WTC11 (cell line): ENCODE measurements around the gene HS3ST4. TPM values are rescaled to one million over a fixed set of nuclear protein-coding genes. Genes with fewer than 3 reads are reported as not detected.

Source experiments
- ATAC-seq: fragments of 200-7000 bp; cut with Tn5 transposase; 2 replicates; pipeline ENCODE4 v1.10.0; 2021; ENCODE audit warnings: mild to moderate bottlenecking, moderate library complexity
- CTCF ChIA-PET: fragments of 300-600 bp; sonication (Branson Sonifier 250); formaldehyde crosslinking; loops from one replicate; lab custom pipeline; 2021; ENCODE audit warnings: antibody characterized with exemption; lab: Charles Lee
- POLR2A ChIA-PET: fragments of 350-600 bp; sonication (Branson Sonifier 250); formaldehyde crosslinking; loops from one replicate; lab custom pipeline; 2021; ENCODE audit warnings: antibody characterized with exemption; lab: Charles Lee
- DNase-seq: peaks from one replicate; pipeline ENCODE4 v3.0.0; 2021; ENCODE audit warnings: low spot score
- H3K27ac Mint-ChIP-seq: 2 replicates; pipeline ENCODE4 v1.8.0; 2021; ENCODE audit warnings: mixed read lengths
- H3K27me3 Mint-ChIP-seq: 2 replicates; pipeline ENCODE4 v1.8.0; 2021; ENCODE audit warnings: low read depth, mild to moderate bottlenecking, moderate library complexity, mixed read lengths
- H3K36me3 Mint-ChIP-seq: 2 replicates; pipeline ENCODE4 v1.8.0; 2021; ENCODE audit warnings: mixed read lengths
- H3K4me1 Mint-ChIP-seq: 2 replicates; pipeline ENCODE4 v1.8.0; 2022; ENCODE audit warnings: mixed read lengths
- H3K4me3 Mint-ChIP-seq: 2 replicates; pipeline ENCODE4 v1.8.0; 2021; ENCODE audit warnings: mild to moderate bottlenecking, moderate library complexity, mixed read lengths
- H3K9me3 Mint-ChIP-seq: 2 replicates; pipeline ENCODE4 v1.8.0; 2021; ENCODE audit warnings: mixed read lengths
- EMX1 ChIP-seq: fragments of 250-450 bp; sonication (Bioruptor Pico); IDR thresholded peaks from 2 replicates; pipeline ENCODE4 v1.8.0; 2021; ENCODE audit warnings: mild to moderate bottlenecking
- ETV6 ChIP-seq: sonication (generic); formaldehyde crosslinking; IDR thresholded peaks from 2 replicates; pipeline ENCODE4 v1.8.1; 2022; ENCODE audit warnings: mild to moderate bottlenecking, missing genetic modification reagents
- FOXJ3 ChIP-seq: sonication (generic); formaldehyde crosslinking; IDR thresholded peaks from 2 replicates; pipeline ENCODE4 v1.9.0; 2021; ENCODE audit warnings: missing genetic modification reagents, mild to moderate bottlenecking, borderline replicate concordance
- GTF2I ChIP-seq: fragments of 250-450 bp; sonication (Bioruptor Pico); conservative IDR thresholded peaks from 2 replicates; pipeline ENCODE4 v1.4.0; 2021; ENCODE audit warnings: mild to moderate bottlenecking
- JUN ChIP-seq: sonication (generic); formaldehyde crosslinking; IDR thresholded peaks from 2 replicates; pipeline ENCODE4 v1.8.0; 2023; ENCODE audit warnings: mild to moderate bottlenecking, missing genetic modification reagents
- MYBL2 ChIP-seq: sonication (generic); formaldehyde crosslinking; IDR thresholded peaks from 2 replicates; pipeline ENCODE4 v1.8.1; 2023; ENCODE audit warnings: mild to moderate bottlenecking, moderate library complexity, missing genetic modification reagents
- NR3C1 ChIP-seq: sonication (generic); formaldehyde crosslinking; conservative IDR thresholded peaks from 2 replicates; pipeline ENCODE4 v1.8.1; 2023; ENCODE audit warnings: low read depth, mild to moderate bottlenecking, missing genetic modification reagents
- OVOL2 ChIP-seq: fragments of 250-450 bp; sonication (Bioruptor Pico); IDR thresholded peaks from 2 replicates; pipeline ENCODE4 v1.9.0; 2021; ENCODE audit warnings: mild to moderate bottlenecking, borderline replicate concordance
- PRRX2 ChIP-seq: fragments of 250-450 bp; sonication (Bioruptor Pico); IDR thresholded peaks from 2 replicates; pipeline ENCODE4 v1.8.0; 2021; ENCODE audit warnings: mild to moderate bottlenecking
- SMAD4 ChIP-seq: sonication (generic); formaldehyde crosslinking; IDR thresholded peaks from 2 replicates; pipeline ENCODE4 v1.8.0; 2022; ENCODE audit warnings: mild to moderate bottlenecking, missing genetic modification reagents
- SOX15 ChIP-seq: fragments of 250-450 bp; sonication (Bioruptor Pico); IDR thresholded peaks from 2 replicates; pipeline ENCODE4 v1.9.0; 2021; ENCODE audit warnings: mild to moderate bottlenecking
- SP1 ChIP-seq: sonication (generic); formaldehyde crosslinking; conservative IDR thresholded peaks from 2 replicates; pipeline ENCODE4 v1.8.1; 2022; ENCODE audit warnings: missing genetic modification reagents
- ZNF121 ChIP-seq: sonication (generic); formaldehyde crosslinking; IDR thresholded peaks from 2 replicates; pipeline ENCODE4 v1.8.0; 2023; ENCODE audit warnings: missing genetic modification reagents
- ZNF232 ChIP-seq: sonication (generic); formaldehyde crosslinking; IDR thresholded peaks from 2 replicates; pipeline ENCODE4 v1.8.0; 2022; ENCODE audit warnings: mild to moderate bottlenecking, missing genetic modification reagents
- ZNF263 ChIP-seq: sonication (generic); formaldehyde crosslinking; IDR thresholded peaks from 2 replicates; pipeline ENCODE4 v1.8.1; 2022; ENCODE audit warnings: low read depth, mild to moderate bottlenecking, moderate library complexity, missing genetic modification reagents
- ZNF396 ChIP-seq: fragments of 250-450 bp; sonication (Bioruptor Pico); IDR thresholded peaks from 2 replicates; pipeline ENCODE4 v1.8.0; 2021; ENCODE audit warnings: mild to moderate bottlenecking, moderate library complexity, borderline replicate concordance
- ZNF671 ChIP-seq: fragments of 250-450 bp; sonication (Bioruptor Pico); IDR thresholded peaks from 2 replicates; pipeline ENCODE4 v1.8.0; 2021; ENCODE audit warnings: mild to moderate bottlenecking
- total RNA-seq: library from RNA; stranded (reverse); gene quantifications from 3 replicates; pipeline ENCODE4 v1.2.3, GENCODE V29; 2021
- TF ChIP-seq, protein P1 (sequence below): sonication (generic); formaldehyde crosslinking; IDR thresholded peaks from 2 replicates; pipeline ENCODE4 v1.8.1; 2023; ENCODE audit warnings: mild to moderate bottlenecking, missing genetic modification reagents
- TF ChIP-seq, protein P2 (sequence below): fragments of 250-450 bp; sonication (Bioruptor Pico); IDR thresholded peaks from 2 replicates; pipeline ENCODE4 v1.9.0; 2021; ENCODE audit warnings: moderate library complexity, mild to moderate bottlenecking, inconsistent platforms, borderline replicate concordance
- TF ChIP-seq, protein P3 (sequence below): sonication (generic); formaldehyde crosslinking; IDR thresholded peaks from 2 replicates; pipeline ENCODE4 v1.8.0; 2022; ENCODE audit warnings: missing genetic modification reagents
- TF ChIP-seq, protein P4 (sequence below): fragments of 250-450 bp; sonication (Bioruptor Pico); conservative IDR thresholded peaks from 2 replicates; pipeline ENCODE4 v1.9.0; 2021; ENCODE audit warnings: mild to moderate bottlenecking
- TF ChIP-seq, protein P5 (sequence below): fragments of 250-450 bp; sonication (Bioruptor Pico); IDR thresholded peaks from 2 replicates; pipeline ENCODE4 v1.9.0; 2021; ENCODE audit warnings: mild to moderate bottlenecking, borderline replicate concordance

The HS3ST4 gene
- total RNA-seq, 1 experiment from 2014 or later = 5.4 TPM

DNA sequence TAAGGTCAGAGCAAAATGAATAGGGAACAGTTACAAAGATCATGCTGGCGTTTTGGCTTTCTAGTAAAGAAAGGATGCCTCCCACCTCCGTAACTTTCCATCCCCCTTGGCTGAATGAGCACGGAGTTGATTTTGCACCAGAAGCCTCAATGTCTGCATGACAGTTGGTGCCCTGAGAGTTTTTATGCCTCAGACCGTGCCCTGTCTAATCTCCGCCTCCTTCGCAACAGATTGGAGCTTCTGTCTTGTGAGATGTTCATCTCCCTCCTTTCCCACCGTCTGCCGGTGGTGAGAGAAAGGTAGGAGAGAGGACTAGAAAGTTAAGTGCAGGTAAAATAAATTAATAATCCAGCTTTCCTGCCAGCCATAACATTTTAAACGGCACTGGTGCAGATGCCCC, 1.9 kb downstream of the HS3ST4 start:
- peaks cover 36% of the 10 kb centered on the region for H3K27me3 Mint-ChIP-seq
- no peak for ATAC-seq
- H3K4me3 Mint-ChIP-seq = peak overlapping the region; percentile 78
- TF ChIP-seq EMX1 = no peak
- no peak for TF ChIP-seq NR3C1 (CRISPR knock-in tag)
- no peak for TF ChIP-seq ZNF232 (CRISPR knock-in tag)
- TF ChIP-seq, protein P1, sequence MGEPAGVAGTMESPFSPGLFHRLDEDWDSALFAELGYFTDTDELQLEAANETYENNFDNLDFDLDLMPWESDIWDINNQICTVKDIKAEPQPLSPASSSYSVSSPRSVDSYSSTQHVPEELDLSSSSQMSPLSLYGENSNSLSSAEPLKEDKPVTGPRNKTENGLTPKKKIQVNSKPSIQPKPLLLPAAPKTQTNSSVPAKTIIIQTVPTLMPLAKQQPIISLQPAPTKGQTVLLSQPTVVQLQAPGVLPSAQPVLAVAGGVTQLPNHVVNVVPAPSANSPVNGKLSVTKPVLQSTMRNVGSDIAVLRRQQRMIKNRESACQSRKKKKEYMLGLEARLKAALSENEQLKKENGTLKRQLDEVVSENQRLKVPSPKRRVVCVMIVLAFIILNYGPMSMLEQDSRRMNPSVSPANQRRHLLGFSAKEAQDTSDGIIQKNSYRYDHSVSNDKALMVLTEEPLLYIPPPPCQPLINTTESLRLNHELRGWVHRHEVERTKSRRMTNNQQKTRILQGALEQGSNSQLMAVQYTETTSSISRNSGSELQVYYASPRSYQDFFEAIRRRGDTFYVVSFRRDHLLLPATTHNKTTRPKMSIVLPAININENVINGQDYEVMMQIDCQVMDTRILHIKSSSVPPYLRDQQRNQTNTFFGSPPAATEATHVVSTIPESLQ (CRISPR knock-in tag) = no peak
- no peak for TF ChIP-seq PRRX2 (CRISPR knock-in tag)
- TF ChIP-seq, protein P2, sequence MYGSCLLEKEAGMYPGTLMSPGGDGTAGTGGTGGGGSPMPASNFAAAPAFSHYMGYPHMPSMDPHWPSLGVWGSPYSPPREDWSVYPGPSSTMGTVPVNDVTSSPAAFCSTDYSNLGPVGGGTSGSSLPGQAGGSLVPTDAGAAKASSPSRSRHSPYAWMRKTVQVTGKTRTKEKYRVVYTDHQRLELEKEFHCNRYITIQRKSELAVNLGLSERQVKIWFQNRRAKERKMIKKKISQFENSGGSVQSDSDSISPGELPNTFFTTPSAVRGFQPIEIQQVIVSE (CRISPR knock-in tag) = no peak
- TF ChIP-seq ZNF671 (CRISPR knock-in tag) = no peak
- no peak for TF ChIP-seq GTF2I (CRISPR knock-in tag)
- TF ChIP-seq, all 79 proteins: peak for 0
- ChIA-PET CTCF (no interaction called here), POLR2A (no interaction called here)
- Mint-ChIP-seq H3K4me1 (peaks cover 37% of the 10 kb centered on the region), H3K27ac (no peak overlapping the region), H3K9me3 (no peaks in the 10 kb centered on the region), H3K36me3 (no peaks in the 10 kb centered on the region)
- no peak for DNase-seq

DNA sequence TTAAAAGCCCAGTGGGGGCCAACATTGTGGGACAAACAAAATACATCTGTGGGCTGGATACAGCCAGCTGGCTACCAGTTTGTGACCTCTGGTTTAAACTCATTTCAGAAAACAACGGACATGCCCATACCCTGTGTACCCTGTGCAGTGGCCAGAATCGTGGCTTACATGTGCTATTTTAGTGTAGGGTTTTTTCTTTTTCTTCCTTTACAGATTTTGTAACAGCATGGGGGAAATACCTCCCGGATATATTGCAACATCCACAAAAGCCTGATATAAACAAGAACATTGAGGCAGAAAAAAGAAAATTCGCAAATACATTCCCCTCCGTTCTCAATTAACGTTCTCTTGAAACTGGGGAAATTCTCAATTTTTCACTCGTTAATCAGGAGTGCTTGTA, 7.3 kb downstream of the HS3ST4 start:
- ChIA-PET CTCF (interaction anchor here (0.9 to 2.4 kb wide), 2 partner anchors 9 to 15 kb away, joined by 4 to 8 read pairs; no protein-coding TSS in a partner anchor), POLR2A (no interaction called here)
- DNase-seq = no peak
- H3K4me3 Mint-ChIP-seq = no peak overlapping the region
- H3K27me3 Mint-ChIP-seq = peaks cover 11% of the 10 kb centered on the region
- peaks cover 24% of the 10 kb centered on the region for H3K4me1 Mint-ChIP-seq
- no peak overlapping the region for H3K27ac Mint-ChIP-seq
- ATAC-seq = no peak
- no peaks in the 10 kb centered on the region for H3K36me3 Mint-ChIP-seq
- no peaks in the 10 kb centered on the region for H3K9me3 Mint-ChIP-seq
- no peak for TF ChIP-seq GTF2I (CRISPR knock-in tag)
- TF ChIP-seq ZNF121 (CRISPR knock-in tag) = no peak
- TF ChIP-seq SOX15 (CRISPR knock-in tag) = no peak
- TF ChIP-seq SMAD4 (CRISPR knock-in tag) = no peak
- no peak for TF ChIP-seq SP1 (CRISPR knock-in tag)
- no peak for TF ChIP-seq ZNF396 (CRISPR knock-in tag)
- TF ChIP-seq MYBL2 = no peak
- TF ChIP-seq ZNF263 (CRISPR knock-in tag) = no peak
- TF ChIP-seq, protein P3, sequence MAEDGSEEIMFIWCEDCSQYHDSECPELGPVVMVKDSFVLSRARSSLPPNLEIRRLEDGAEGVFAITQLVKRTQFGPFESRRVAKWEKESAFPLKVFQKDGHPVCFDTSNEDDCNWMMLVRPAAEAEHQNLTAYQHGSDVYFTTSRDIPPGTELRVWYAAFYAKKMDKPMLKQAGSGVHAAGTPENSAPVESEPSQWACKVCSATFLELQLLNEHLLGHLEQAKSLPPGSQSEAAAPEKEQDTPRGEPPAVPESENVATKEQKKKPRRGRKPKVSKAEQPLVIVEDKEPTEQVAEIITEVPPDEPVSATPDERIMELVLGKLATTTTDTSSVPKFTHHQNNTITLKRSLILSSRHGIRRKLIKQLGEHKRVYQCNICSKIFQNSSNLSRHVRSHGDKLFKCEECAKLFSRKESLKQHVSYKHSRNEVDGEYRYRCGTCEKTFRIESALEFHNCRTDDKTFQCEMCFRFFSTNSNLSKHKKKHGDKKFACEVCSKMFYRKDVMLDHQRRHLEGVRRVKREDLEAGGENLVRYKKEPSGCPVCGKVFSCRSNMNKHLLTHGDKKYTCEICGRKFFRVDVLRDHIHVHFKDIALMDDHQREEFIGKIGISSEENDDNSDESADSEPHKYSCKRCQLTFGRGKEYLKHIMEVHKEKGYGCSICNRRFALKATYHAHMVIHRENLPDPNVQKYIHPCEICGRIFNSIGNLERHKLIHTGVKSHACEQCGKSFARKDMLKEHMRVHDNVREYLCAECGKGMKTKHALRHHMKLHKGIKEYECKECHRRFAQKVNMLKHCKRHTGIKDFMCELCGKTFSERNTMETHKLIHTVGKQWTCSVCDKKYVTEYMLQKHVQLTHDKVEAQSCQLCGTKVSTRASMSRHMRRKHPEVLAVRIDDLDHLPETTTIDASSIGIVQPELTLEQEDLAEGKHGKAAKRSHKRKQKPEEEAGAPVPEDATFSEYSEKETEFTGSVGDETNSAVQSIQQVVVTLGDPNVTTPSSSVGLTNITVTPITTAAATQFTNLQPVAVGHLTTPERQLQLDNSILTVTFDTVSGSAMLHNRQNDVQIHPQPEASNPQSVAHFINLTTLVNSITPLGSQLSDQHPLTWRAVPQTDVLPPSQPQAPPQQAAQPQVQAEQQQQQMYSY (CRISPR knock-in tag) = no peak
- TF ChIP-seq, protein P4, sequence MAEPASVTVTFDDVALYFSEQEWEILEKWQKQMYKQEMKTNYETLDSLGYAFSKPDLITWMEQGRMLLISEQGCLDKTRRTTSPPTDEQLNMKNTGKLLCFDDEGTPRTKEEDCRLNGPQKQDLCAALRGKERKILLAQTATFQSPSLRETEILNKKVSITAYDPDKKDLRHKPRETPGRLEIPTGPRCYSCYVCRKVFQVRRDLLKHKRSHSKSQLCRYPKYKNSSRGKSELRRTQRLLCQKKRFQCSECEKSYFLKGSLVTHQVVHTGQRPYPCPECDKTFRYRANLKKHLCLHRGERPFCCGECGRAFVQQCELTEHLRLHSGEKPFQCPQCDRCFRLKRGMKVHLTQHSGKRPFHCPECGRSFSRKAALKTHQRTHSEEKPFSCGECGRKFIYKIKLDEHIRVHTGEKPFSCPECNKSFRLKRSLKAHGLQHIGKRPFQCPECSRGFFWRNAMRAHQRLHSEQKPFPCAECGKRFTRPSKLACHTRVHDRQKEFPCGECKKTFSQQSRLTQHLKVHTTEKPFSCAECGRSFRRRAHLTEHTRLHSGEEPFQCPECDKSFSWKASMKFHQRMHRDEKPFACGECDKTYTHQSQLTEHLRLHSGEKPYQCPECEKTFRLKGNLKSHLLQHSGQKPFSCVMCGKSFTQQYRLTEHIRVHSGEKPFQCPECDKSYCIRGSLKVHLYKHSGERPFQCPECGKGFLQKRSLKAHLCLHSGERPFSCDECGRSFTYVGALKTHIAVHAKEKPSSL (CRISPR knock-in tag) = no peak
- TF ChIP-seq JUN = no peak
- no peak for TF ChIP-seq OVOL2 (CRISPR knock-in tag)
- no peak for TF ChIP-seq ETV6 (CRISPR knock-in tag)
- TF ChIP-seq, protein P5, sequence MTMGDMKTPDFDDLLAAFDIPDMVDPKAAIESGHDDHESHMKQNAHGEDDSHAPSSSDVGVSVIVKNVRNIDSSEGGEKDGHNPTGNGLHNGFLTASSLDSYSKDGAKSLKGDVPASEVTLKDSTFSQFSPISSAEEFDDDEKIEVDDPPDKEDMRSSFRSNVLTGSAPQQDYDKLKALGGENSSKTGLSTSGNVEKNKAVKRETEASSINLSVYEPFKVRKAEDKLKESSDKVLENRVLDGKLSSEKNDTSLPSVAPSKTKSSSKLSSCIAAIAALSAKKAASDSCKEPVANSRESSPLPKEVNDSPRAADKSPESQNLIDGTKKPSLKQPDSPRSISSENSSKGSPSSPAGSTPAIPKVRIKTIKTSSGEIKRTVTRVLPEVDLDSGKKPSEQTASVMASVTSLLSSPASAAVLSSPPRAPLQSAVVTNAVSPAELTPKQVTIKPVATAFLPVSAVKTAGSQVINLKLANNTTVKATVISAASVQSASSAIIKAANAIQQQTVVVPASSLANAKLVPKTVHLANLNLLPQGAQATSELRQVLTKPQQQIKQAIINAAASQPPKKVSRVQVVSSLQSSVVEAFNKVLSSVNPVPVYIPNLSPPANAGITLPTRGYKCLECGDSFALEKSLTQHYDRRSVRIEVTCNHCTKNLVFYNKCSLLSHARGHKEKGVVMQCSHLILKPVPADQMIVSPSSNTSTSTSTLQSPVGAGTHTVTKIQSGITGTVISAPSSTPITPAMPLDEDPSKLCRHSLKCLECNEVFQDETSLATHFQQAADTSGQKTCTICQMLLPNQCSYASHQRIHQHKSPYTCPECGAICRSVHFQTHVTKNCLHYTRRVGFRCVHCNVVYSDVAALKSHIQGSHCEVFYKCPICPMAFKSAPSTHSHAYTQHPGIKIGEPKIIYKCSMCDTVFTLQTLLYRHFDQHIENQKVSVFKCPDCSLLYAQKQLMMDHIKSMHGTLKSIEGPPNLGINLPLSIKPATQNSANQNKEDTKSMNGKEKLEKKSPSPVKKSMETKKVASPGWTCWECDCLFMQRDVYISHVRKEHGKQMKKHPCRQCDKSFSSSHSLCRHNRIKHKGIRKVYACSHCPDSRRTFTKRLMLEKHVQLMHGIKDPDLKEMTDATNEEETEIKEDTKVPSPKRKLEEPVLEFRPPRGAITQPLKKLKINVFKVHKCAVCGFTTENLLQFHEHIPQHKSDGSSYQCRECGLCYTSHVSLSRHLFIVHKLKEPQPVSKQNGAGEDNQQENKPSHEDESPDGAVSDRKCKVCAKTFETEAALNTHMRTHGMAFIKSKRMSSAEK = no peak
- no peak for TF ChIP-seq FOXJ3
